PC-3 (cell line): ENCODE data around the gene C10orf62. TPM values are rescaled to one million over a fixed set of nuclear protein-coding genes. Genes with fewer than 3 reads are reported as not detected.

Experiments
- ATAC-seq: fragments of 200-7000 bp; cut with Tn5 transposase; 2 replicates; pipeline ENCODE4 v1.9.1; 2020; ENCODE audit warnings: mild to moderate bottlenecking, moderate library complexity
- BruUV-seq: library from RNA; stranded (reverse); fragments of 400-500 nt; replicated peaks from 2 replicates; lab custom pipeline; 2021; lab: Mats Ljungman, UMichigan
- CTCF ChIA-PET: fragments of 300-600 bp; sonication (Branson Sonifier 250); formaldehyde crosslinking; loops from one replicate; lab custom pipeline; 2022; ENCODE audit warnings: antibody characterized with exemption; lab: Charles Lee
- POLR2A ChIA-PET: fragments of 300-600 bp; sonication (Branson Sonifier 250); formaldehyde crosslinking; loops from one replicate; lab custom pipeline; 2022; ENCODE audit warnings: antibody characterized with exemption; ENCODE audit not compliant: unreplicated experiment; lab: Charles Lee
- DNase-seq: peaks from one replicate; pipeline ENCODE4 v3.0.0-alpha.2; 2015
- H2AFZ ChIP-seq: fragments of 300-600 bp; sonication (generic); 2 replicates; pipeline ENCODE4 v1.6.0; 2016; ENCODE audit warnings: antibody characterized with exemption, low read length
- H3F3A ChIP-seq: fragments of 300-600 bp; sonication (generic); one replicate; pipeline ENCODE4 v1.6.0; 2017; ENCODE audit warnings: antibody characterized with exemption, low read length, control low read depth, mild to moderate bottlenecking; ENCODE audit not compliant: unreplicated experiment
- H3K27ac ChIP-seq: fragments of 300-600 bp; sonication (generic); 2 replicates; pipeline ENCODE4 v1.5.1; 2016; ENCODE audit warnings: mild to moderate bottlenecking, low read length
- H3K27me3 ChIP-seq: fragments of 300-600 bp; sonication (generic); 2 replicates; pipeline ENCODE4 v1.6.1; 2016; ENCODE audit warnings: low read length, mixed read lengths
- H3K36me3 ChIP-seq: fragments of 300-600 bp; sonication (generic); 2 replicates; pipeline ENCODE4 v1.6.1; 2016; ENCODE audit warnings: low read depth, mixed run types, low read length, mixed read lengths
- H3K4me1 ChIP-seq: fragments of 300-600 bp; sonication (generic); 2 replicates; pipeline ENCODE4 v1.5.1; 2016; ENCODE audit warnings: low read length; ENCODE audit not compliant: insufficient read depth
- H3K4me2 ChIP-seq: fragments of 300-600 bp; sonication (generic); 2 replicates; pipeline ENCODE4 v1.6.0; 2016; ENCODE audit warnings: low read length
- H3K4me3 ChIP-seq: fragments of 300-600 bp; sonication (generic); 2 replicates; pipeline ENCODE4 v1.5.1; 2016; ENCODE audit warnings: mild to moderate bottlenecking, low read length, mixed read lengths
- H3K79me2 ChIP-seq: fragments of 300-600 bp; sonication (generic); 2 replicates; pipeline ENCODE4 v1.6.1; 2017; ENCODE audit warnings: low read length, mixed read lengths
- H3K9ac ChIP-seq: fragments of 300-600 bp; sonication (generic); 2 replicates; pipeline ENCODE4 v1.6.0; 2016; ENCODE audit warnings: mild to moderate bottlenecking, low read length
- H3K9me2 ChIP-seq: fragments of 300-600 bp; sonication (generic); replicated peaks from 2 replicates; pipeline ENCODE4 v1.6.1; 2016; ENCODE audit warnings: mixed run types, low read length, mixed read lengths
- H3K9me3 ChIP-seq: fragments of 300-600 bp; sonication (generic); 2 replicates; pipeline ENCODE4 v1.6.1; 2016; ENCODE audit warnings: low read length, mixed read lengths
- H4K20me1 ChIP-seq: fragments of 300-600 bp; sonication (generic); 2 replicates; pipeline ENCODE4 v1.6.1; 2016; ENCODE audit warnings: low read length, mixed read lengths
- CTCF ChIP-seq: fragments of 300-600 bp; sonication (generic); conservative IDR thresholded peaks from 2 replicates; pipeline ENCODE4 v1.5.1; 2017; ENCODE audit warnings: antibody characterized with exemption, low read depth, mild to moderate bottlenecking, low read length
- EZH2 ChIP-seq: fragments of 300-600 bp; sonication (generic); IDR thresholded peaks from one replicate; pipeline ENCODE4 v1.6.1; 2017; ENCODE audit warnings: antibody characterized with exemption, mild to moderate bottlenecking, low read length; ENCODE audit not compliant: unreplicated experiment
- EZH2phosphoT487 ChIP-seq: fragments of 300-600 bp; sonication (generic); IDR thresholded peaks from 2 replicates; pipeline ENCODE4 v1.6.1; 2018; ENCODE audit warnings: mild to moderate bottlenecking, antibody characterized with exemption, low read length, borderline replicate concordance
- intact Hi-C: fragments of 100-400 bp; cut with micrococcal nuclease; formaldehyde crosslinking; loops from 2 replicates; pipeline ENCODE4 v1.9.0; 2023
- total RNA-seq: library from RNA; depleted of rRNA; stranded (reverse); fragments of >200 nt; gene quantifications from 2 replicates; pipeline ENCODE4 v1.2.3, GENCODE V29; 2014

Gene C10orf62
- total RNA-seq, 1 experiment from 2014 or later: not detected

DNA sequence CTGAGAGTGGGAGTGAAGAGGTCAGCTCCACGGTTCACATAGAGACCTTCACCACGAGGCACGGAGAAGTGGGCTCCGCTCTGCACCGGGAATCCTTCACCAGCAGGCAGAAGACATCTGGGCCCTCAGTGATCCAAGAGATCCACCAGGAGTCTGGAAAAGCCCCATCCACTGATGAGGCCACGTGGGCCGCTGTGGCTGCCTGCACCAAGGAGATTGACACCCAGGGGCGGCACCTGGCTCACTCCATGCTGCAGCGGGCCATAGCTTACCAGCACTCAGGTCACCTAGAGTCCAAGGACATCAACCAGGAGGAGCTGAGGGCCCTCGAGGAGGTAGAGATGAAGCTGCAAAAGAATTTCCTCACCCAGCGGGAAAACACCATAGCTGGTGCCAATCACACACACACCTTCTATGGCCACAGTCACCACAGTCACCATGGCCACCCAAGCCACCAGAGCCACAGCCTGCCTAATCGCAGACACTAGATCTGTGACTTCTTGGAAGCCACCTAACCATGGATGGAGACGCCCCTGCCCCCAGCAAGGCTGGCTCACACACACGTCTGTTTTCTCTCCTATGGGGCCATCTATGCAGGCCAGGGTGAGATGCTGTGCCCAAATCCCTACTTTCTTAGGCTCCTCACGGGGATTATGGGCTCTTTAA lies 694 bp downstream of the C10orf62 start:
- ChIA-PET POLR2A (interaction anchor here (0.6 kb wide), 1 partner anchor 33 kb away, joined by 11 read pairs; no protein-coding TSS in a partner anchor), CTCF (no interaction called here)
- H4K20me1 ChIP-seq: no peaks in the 10 kb centered on the region
- H3K9me3 ChIP-seq: no peaks in the 10 kb centered on the region
- no peak for TF ChIP-seq CTCF
- no peak for TF ChIP-seq EZH2phosphoT487
- no peak for TF ChIP-seq EZH2
- H3K79me2 ChIP-seq: no peaks in the 10 kb centered on the region
- intact Hi-C loops: no loop called here
- no peaks in the 10 kb centered on the region for H3F3A ChIP-seq
- no peaks in the 10 kb centered on the region for H3K27me3 ChIP-seq
- H3K9me2 ChIP-seq: no peaks in the 10 kb centered on the region
- no TSS peak for BruUV-seq
- no peaks in the 10 kb centered on the region for H3K4me1 ChIP-seq
- H3K4me2 ChIP-seq: no peak overlapping the region
- no peak overlapping the region for H3K4me3 ChIP-seq
- H2AFZ ChIP-seq: no peak overlapping the region
- H3K9ac ChIP-seq: no peak overlapping the region
- ATAC-seq (no peak), DNase-seq (no peak)
- H3K27ac ChIP-seq: no peak overlapping the region
- H3K36me3 ChIP-seq: no peaks in the 10 kb centered on the region

DNA sequence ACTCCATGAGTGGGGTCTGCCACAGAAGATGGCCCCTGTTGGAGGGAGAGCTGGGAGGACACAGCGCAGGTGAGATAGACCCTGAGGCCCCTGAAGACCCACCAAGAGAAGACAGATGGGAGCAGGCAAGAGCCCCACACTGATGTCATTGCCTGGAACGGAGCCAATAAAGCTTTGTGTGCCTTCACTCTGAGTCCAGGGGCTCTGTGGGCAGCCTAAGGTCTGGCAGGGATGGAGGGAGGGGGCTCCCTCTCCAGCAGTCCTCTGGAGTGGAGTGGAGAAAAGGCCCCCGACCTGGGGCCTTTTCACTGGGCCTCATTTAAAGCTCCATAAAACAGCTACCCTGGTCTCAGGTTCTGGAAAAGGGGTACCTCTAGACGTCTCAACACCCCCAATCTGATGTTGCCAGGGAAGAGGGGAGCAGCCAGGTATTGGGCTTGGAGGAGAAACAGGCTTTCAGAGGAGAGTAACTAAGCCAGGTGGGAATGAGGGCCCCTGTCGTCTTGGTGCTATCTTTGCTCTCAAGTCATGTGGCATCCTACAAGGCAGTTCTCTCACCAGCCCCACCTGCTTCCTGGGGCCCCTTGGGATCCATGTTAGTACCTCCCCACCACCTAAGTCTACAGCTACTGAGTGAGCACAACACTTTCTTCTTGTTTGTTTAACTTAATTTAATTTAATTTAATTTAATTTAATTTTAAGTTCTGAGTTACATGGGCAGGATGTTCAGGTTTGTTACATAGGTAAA lies 1.4 kb downstream of the C10orf62 start:
- Histone ChIP-seq H3K79me2 (no peaks in the 10 kb centered on the region), H3K27ac (no peak overlapping the region), H3K9me3 (no peaks in the 10 kb centered on the region), H3K4me3 (no peak overlapping the region), H3K4me2 (no peak overlapping the region), H3K4me1 (peaks cover 3% of the 10 kb centered on the region; the same call in 1 of the 2 replicates), H3K36me3 (no peaks in the 10 kb centered on the region), H2AFZ (no peak overlapping the region), H3K27me3 (no peaks in the 10 kb centered on the region), H3K9me2 (no peaks in the 10 kb centered on the region), H3K9ac (no peak overlapping the region), H3F3A (no peaks in the 10 kb centered on the region), H4K20me1 (no peaks in the 10 kb centered on the region)
- ChIA-PET POLR2A (no interaction called here), CTCF (no interaction called here)
- no TSS peak for BruUV-seq
- intact Hi-C loops: no loop called here
- no peak for ATAC-seq
- no peak for DNase-seq
- TF ChIP-seq EZH2phosphoT487 (no peak), EZH2 (no peak), CTCF (no peak)

DNA sequence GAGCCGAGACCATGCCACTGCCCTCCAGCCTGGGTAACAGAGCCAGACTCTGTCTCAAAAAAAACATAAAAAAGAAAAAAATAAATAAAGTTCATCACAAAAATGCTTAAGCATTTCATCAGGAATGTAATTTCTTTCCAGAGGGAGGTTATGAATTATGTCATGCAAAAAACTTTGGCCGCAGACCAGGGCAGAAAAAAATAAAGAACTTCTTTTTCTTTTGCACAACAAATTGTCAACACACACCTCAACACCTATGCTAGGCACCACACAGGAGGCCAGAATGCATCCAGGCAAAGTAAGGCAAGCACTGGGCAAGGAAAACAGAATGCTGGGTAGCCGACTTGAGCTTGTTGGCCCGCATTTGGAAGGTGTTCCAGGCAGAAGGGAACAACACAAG lies 3.9 kb downstream of the C10orf62 start:
- H3K27me3 ChIP-seq: no peaks in the 10 kb centered on the region
- no peak overlapping the region for H3K9ac ChIP-seq
- H3K9me3 ChIP-seq: no peaks in the 10 kb centered on the region
- H3K36me3 ChIP-seq: no peaks in the 10 kb centered on the region
- H3K4me1 ChIP-seq: peaks cover 26% of the 10 kb centered on the region
- H2AFZ ChIP-seq: no peak overlapping the region
- no peak overlapping the region for H3K4me2 ChIP-seq
- H3F3A ChIP-seq: peaks cover 5% of the 10 kb centered on the region
- no peak for ATAC-seq
- POLR2A ChIA-PET: no interaction called here
- H3K9me2 ChIP-seq: no peaks in the 10 kb centered on the region
- DNase-seq: no peak
- no peaks in the 10 kb centered on the region for H4K20me1 ChIP-seq
- H3K4me3 ChIP-seq: no peak overlapping the region
- no peaks in the 10 kb centered on the region for H3K79me2 ChIP-seq
- CTCF ChIA-PET: no interaction called here
- no peak overlapping the region for H3K27ac ChIP-seq
- no TSS peak for BruUV-seq
- no peak for TF ChIP-seq EZH2
- no peak for TF ChIP-seq CTCF
- TF ChIP-seq EZH2phosphoT487: no peak
- intact Hi-C loops: no loop called here
